GM15510 (cell line): ENCODE results near the gene MGAT1.

Experiments used
- POLR2A ChIP-seq: IDR thresholded peaks from 3 replicates; pipeline ENCODE4 v1.6.1; 2011; ENCODE audit warnings: borderline replicate concordance; ENCODE audit not compliant: insufficient read length; ENCODE audit errors: extremely low read depth

Gene MGAT1

DNA sequence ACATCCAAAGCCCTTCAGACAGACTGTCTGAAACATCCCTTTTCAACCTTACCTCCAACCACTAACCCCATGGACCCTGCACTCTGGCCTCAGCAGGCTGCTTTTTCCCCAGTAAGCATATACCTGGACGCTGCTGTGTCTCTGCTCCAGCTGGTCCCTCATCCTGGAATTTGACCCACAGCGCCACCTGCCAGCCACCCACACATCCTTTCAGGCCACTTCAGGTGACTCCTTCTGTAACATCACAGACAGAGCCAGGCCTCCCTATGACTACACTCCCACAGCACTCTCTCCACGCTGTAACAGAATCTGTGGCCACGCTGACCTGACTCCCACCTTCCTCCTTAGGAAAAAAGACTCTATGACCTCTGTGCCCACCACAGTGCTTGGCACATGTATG lies 3.4 kb downstream of the MGAT1 start:
- no peak for TF ChIP-seq POLR2A

GRCh38 chr5:180798193-180798592 lies 4.4 kb downstream of the MGAT1 start:
- TF ChIP-seq POLR2A = no peak

DNA sequence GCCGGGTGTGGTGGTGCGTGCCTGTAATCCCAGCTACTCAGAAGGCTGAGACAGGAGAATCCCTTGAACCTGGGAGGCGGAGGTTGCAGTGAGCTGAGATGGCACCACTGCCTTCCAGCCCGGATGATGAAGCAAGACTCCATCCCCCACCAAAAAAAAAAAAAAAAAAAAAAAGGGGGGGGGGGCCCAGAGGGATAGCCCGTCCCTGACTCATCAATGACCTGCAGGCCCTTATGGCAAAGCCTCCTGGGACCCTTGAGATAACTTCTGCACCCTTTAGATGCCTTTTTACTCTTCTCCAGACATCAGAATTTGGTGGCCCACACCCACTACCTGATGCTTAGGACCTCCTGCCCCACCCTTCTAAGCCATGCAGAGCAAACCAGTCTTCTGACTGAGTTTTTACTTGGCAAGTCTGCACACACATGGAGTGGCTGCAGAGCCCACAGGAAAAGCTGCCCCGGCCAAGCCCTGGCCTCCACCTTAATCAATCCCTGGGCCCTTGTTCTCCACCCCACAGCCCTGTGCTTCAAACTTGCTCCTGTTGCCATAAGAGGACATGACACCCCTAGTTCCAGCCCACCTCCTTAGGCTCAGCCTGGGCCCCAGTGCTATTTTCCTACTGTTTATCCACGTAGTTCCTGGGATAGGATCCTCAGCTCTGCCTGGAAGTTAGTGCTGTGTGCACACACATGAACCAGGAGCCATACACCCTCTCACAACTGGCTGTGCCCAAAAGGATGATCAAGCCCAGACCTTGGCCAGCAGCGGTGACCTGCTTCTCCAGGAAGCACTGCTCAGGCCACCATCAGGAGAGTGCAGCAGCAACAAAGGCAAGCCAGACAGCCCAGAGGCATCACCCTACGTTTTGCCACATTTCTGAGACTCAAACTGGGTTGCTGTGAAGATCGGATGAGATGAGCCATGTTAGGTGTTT lies 5.1 kb downstream of the MGAT1 start:
- no peak for TF ChIP-seq POLR2A

DNA sequence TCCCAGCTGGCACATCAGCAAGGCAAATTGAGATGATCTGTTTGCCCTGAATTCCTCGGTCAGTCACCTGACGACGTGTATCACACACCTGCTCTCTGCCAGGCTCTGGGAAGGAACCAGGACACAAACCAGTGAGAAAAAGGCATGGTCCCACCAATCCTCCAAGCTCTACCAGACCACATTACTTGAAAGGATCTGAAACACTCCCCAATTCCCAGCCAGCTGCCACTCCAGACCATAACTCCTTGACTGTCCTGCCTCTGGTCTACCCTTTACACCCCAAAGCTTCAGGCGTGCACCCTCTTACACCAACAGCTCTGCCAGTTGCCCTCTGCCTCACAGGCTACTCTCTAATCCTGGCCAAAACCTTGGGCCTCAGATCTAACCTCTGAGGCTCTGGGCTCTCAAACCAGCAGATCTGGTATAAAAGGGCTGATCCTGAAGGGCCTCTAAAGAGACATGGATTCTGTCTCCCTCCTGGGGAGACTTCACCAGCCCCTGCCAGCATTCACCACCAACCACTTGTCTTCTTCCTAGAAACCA lies 6.8 kb downstream of the MGAT1 start:
- TF ChIP-seq POLR2A = no peak

- TF ChIP-seq POLR2A = no peak
Measured at GRCh38 chr5:180792965-180793287, 9.7 kb downstream of the MGAT1 start.

- TF ChIP-seq POLR2A = no peak
Measured at GRCh38 chr5:180792287-180792964, 10.2 kb downstream of the MGAT1 start.

DNA sequence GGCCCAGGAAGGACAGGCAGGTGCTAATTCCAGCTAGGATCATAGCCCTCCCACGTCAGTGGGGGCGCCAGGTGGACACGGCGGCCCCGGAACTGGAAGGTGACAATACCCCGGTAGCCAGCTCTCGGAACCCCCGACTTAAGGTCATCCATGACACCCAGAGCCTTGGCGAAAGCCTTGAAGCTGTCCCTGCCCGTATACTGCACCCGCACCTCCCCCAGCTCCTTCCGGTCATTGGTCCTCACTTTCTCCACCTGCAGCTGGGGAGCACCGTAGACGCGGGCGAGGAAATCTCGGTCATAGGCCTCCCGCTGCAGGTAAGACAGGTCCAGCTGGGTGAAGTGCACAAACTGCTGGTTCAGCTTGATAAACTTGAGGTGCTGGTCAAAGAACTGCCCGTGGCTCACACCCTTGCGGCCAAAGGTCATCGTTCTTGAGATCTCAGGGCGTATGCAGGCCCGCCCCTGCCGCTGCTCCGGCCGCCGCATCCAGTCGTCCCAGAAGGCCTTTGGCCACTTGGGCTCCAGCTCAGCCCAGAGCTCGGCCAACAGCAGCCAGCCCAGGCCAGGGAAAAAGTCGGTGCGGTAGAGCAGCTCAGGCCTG lies 10.9 kb downstream of the MGAT1 start:
- TF ChIP-seq POLR2A = no peak

- TF ChIP-seq POLR2A = no peak
Measured at GRCh38 chr5:180790524-180790923, 12.1 kb downstream of the MGAT1 start.

DNA sequence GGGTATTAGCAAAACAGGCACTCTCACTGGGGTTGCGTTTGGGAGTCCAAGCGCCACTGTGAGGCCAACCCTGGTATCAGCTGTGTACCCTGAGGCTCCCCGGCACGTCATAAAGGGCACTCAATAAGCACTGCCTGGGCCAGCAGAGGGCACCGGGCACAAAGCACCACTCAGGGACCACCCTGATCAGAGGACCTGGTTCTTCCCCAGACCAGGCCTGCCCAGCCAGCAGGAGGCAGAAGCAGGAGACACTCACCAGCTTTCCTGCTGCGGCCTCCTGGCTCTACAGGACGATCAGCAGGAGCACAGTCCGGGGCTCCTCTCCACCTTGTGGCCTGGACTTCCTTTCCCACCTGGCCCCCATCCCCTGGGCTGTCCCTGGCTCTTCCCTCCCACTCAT lies 12.6 kb downstream of the MGAT1 start:
- no peak for TF ChIP-seq POLR2A

- TF ChIP-seq POLR2A = no peak
Measured at GRCh38 chr5:180787711-180788431, 14.7 kb downstream of the MGAT1 start.

GRCh38 chr5:180786531-180787398 lies 15.8 kb downstream of the MGAT1 start:
- TF ChIP-seq POLR2A = no peak

GRCh38 chr5:180785794-180786221 lies 16.8 kb downstream of the MGAT1 start:
- TF ChIP-seq POLR2A = no peak

GRCh38 chr5:180785121-180785781 lies 17.4 kb downstream of the MGAT1 start:
- no peak for TF ChIP-seq POLR2A
